Nephron progenitor cell (in vitro differentiated cells): ENCODE data around the gene IGFBP7.

Experiments
- DNase-seq: peaks from one replicate; pipeline ENCODE4 v3.0.0; 2021
- H3K27ac Mint-ChIP-seq: 2 replicates; pipeline ENCODE4 v1.8.0; 2021; ENCODE audit warnings: mild to moderate bottlenecking, moderate library complexity, mixed read lengths
- H3K27me3 Mint-ChIP-seq: 2 replicates; pipeline ENCODE4 v1.8.0; 2021; ENCODE audit warnings: mild to moderate bottlenecking, low read depth, mixed read lengths; ENCODE audit not compliant: poor library complexity
- H3K36me3 Mint-ChIP-seq: 2 replicates; pipeline ENCODE4 v1.8.0; 2021; ENCODE audit warnings: low read depth, mixed read lengths
- H3K4me1 Mint-ChIP-seq: 2 replicates; pipeline ENCODE4 v1.8.0; 2021; ENCODE audit warnings: mixed read lengths
- H3K4me3 Mint-ChIP-seq: 2 replicates; pipeline ENCODE4 v1.8.0; 2021; ENCODE audit warnings: mild to moderate bottlenecking, moderate library complexity, mixed read lengths
- H3K9me3 Mint-ChIP-seq: 2 replicates; pipeline ENCODE4 v1.8.0; 2021; ENCODE audit warnings: mild to moderate bottlenecking, moderate library complexity, mixed read lengths
- TF ChIP-seq, protein P1 (sequence below): fragments of 200-600 bp; sonication (generic); IDR thresholded peaks from 2 replicates; pipeline ENCODE4 v1.5.0; 2021; ENCODE audit warnings: antibody characterized with exemption

Gene IGFBP7

GRCh38 chr4:56990109-56990905 lies 119.9 kb downstream of the IGFBP7 start:
- no peak overlapping the region for H3K4me3 Mint-ChIP-seq
- H3K36me3 Mint-ChIP-seq = peaks cover 69% of the 10 kb centered on the region
- no peaks in the 10 kb centered on the region for H3K27me3 Mint-ChIP-seq
- H3K4me1 Mint-ChIP-seq = no peaks in the 10 kb centered on the region
- DNase-seq = no peak
- no peaks in the 10 kb centered on the region for H3K9me3 Mint-ChIP-seq
- TF ChIP-seq, protein P1, sequence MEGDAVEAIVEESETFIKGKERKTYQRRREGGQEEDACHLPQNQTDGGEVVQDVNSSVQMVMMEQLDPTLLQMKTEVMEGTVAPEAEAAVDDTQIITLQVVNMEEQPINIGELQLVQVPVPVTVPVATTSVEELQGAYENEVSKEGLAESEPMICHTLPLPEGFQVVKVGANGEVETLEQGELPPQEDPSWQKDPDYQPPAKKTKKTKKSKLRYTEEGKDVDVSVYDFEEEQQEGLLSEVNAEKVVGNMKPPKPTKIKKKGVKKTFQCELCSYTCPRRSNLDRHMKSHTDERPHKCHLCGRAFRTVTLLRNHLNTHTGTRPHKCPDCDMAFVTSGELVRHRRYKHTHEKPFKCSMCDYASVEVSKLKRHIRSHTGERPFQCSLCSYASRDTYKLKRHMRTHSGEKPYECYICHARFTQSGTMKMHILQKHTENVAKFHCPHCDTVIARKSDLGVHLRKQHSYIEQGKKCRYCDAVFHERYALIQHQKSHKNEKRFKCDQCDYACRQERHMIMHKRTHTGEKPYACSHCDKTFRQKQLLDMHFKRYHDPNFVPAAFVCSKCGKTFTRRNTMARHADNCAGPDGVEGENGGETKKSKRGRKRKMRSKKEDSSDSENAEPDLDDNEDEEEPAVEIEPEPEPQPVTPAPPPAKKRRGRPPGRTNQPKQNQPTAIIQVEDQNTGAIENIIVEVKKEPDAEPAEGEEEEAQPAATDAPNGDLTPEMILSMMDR = no peak
- H3K27ac Mint-ChIP-seq = no peak overlapping the region

- H3K27me3 Mint-ChIP-seq = no peaks in the 10 kb centered on the region
- peaks cover 60% of the 10 kb centered on the region for H3K36me3 Mint-ChIP-seq
- H3K27ac Mint-ChIP-seq = no peak overlapping the region
- TF ChIP-seq, protein P1 = no peak
- peaks cover 8% of the 10 kb centered on the region for H3K4me1 Mint-ChIP-seq
- no peaks in the 10 kb centered on the region for H3K9me3 Mint-ChIP-seq
- DNase-seq = no peak
- H3K4me3 Mint-ChIP-seq = no peak overlapping the region
Measured at GRCh38 chr4:56986952-56987351, 123.2 kb downstream of the IGFBP7 start.

- Mint-ChIP-seq H3K27ac (no peak overlapping the region), H3K36me3 (peaks cover 58% of the 10 kb centered on the region), H3K27me3 (no peaks in the 10 kb centered on the region), H3K4me1 (peaks cover 16% of the 10 kb centered on the region), H3K9me3 (no peaks in the 10 kb centered on the region), H3K4me3 (no peak overlapping the region)
- DNase-seq = no peak
- TF ChIP-seq, protein P1 = no peak
Measured at GRCh38 chr4:56986192-56986591, 124.0 kb downstream of the IGFBP7 start.

- Mint-ChIP-seq H3K4me1 (peaks cover 39% of the 10 kb centered on the region), H3K9me3 (no peaks in the 10 kb centered on the region), H3K4me3 (peak overlapping the region; percentile 7), H3K36me3 (peaks cover 26% of the 10 kb centered on the region), H3K27me3 (peaks cover 4% of the 10 kb centered on the region), H3K27ac (peak overlapping the region; percentile 16)
- TF ChIP-seq, protein P1 = no peak
- DNase-seq = no peak
Measured at GRCh38 chr4:56981795-56982201, 128.4 kb downstream of the IGFBP7 start.
